D721Med (cell line): ENCODE data around the gene MRPL20.

Source experiments
- DNase-seq: peaks from one replicate; pipeline ENCODE4 v3.0.0; 2011; ENCODE audit warnings: low spot score; ENCODE audit not compliant: insufficient read length
- FAIRE-seq: peaks from 2 replicates; lab custom pipeline; 2011; peaks lifted over from hg19 to GRCh38; lab: Jason Lieb, UNC
- CTCF ChIP-seq: IDR thresholded peaks from 2 replicates; pipeline ENCODE4 v1.5.1; 2012; ENCODE audit warnings: mild to moderate bottlenecking, control low read depth; ENCODE audit not compliant: insufficient read depth; ENCODE audit errors: missing control alignments

Gene MRPL20

GRCh38 chr1:1352786-1353388, 54.2 kb downstream of the MRPL20 start:
- DNase-seq, result no peak

More at GRCh38 chr1:1352786-1353388, 54.2 kb downstream of the MRPL20 start:
- TF ChIP-seq CTCF, result no peak
- FAIRE-seq, result no peak
